ENCODE measurements around the gene MAP3K15. TPM values are rescaled to one million over a fixed set of nuclear protein-coding genes. Genes with fewer than 3 reads are reported as not detected.

MAP3K15 gene
- total RNA-seq, 1 donor, result not detected

DNA sequence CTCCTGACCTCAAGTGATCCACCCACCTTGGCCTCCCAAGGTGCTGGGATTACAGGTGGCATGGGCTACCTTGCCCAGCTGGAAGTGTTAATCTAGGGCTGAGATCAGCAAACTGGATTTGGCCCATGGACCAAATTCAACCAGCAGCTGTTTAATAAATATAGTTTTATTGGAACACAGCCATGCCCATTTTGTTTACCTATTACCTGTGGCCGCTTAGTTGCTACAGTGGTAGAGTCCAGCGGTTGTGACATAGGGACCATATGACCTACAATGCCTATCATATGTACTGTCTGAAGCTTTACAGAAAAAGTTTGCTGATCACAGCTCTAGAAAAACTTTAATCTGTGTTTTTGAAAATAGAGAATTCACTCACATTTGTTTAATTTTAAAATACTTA, 188.7 kb downstream of the MAP3K15 start:
- DNase-seq (ENCODE audit: low read depth), result no peak
- TF ChIP-seq, protein P1, sequence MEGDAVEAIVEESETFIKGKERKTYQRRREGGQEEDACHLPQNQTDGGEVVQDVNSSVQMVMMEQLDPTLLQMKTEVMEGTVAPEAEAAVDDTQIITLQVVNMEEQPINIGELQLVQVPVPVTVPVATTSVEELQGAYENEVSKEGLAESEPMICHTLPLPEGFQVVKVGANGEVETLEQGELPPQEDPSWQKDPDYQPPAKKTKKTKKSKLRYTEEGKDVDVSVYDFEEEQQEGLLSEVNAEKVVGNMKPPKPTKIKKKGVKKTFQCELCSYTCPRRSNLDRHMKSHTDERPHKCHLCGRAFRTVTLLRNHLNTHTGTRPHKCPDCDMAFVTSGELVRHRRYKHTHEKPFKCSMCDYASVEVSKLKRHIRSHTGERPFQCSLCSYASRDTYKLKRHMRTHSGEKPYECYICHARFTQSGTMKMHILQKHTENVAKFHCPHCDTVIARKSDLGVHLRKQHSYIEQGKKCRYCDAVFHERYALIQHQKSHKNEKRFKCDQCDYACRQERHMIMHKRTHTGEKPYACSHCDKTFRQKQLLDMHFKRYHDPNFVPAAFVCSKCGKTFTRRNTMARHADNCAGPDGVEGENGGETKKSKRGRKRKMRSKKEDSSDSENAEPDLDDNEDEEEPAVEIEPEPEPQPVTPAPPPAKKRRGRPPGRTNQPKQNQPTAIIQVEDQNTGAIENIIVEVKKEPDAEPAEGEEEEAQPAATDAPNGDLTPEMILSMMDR (IDR thresholded peaks at IDR 0.05; ENCODE audit: insufficient read depth, low read length), result no peak
- H3K4me3 ChIP-seq (ENCODE audit: low read depth, low read length), result no peak overlapping the region

Small RNAs within 50 kb of the gene (small RNA-seq; reads per million reads assigned to genes)
- gene RF00019, result not detected

Other genes starting within 250 kb of the MAP3K15 start
- 40.8 and 195 TPM in 2 replicates for gene PDHA1, start 171.6 kb downstream of the MAP3K15 start, total RNA-seq (ENCODE audit: low replicate concordance)